LNCAP (cell line): ENCODE data around the gene YPEL5.

Experiments
- CTCF ChIP-seq: fragments of 450-650 bp; IDR thresholded peaks from 2 replicates; pipeline ENCODE4 v1.5.1; 2017; ENCODE audit warnings: mild to moderate bottlenecking

The YPEL5 gene

DNA sequence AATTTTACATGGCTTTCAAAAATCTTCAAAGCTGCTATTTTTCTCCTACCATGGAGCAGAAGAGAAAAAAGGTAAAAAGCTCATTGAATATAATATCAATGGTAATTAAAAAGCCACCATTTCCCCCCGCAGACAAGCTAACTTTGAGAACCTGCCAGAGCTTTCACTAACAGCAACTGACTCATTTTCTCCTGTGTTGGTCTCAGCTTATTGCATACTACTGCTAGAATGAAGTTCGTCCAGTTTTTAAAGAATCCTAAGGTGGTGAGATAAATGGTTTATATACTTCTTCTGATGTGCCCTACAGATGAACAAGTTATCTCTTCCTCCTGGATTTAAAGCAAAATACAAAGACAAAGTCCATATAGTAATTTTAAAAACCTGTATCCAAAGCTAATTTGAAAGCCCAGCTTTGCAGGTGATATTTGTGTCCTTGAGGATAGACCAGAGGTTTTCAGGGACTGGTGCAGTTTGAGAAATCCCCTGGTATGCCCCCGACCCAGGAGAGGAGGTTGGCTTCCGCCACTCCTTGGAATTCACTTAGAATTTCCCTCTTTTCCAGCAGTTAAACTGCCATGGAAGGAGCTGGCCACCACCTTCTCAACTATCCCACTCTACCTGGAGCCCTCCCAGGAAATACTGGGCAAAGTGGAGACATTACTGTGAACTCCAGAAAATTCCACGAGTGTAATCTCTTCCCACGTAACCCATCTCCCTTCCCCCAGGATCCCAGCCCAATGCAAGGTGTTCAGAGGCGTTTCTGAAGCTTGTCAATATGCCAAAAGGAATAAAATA is 17.5 kb downstream of the YPEL5 start:
- no peak for TF ChIP-seq CTCF

DNA sequence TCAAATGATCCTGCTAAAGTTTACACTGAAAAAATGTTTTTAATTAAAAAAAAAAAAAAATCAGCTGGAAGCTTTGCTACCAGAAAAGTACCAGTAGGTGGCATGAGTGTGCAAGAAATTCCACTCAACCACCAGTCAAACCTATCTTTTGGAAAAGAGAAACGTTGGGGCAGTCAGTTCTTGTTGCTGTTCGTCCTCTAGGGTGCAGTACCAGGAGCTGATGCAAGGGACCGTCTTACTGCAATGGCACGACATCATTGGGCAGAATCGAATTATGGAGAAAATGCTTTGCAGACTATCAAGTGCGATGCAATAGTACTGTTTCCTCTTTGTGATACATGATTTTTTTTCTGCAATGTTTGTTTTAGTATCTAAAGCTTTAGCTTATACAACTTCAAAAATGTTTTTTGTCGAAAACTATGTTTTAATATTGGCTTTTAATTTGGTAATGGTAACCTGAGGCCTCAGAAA is 18.3 kb downstream of the YPEL5 start:
- TF ChIP-seq CTCF, result peak; percentile 86

- TF ChIP-seq CTCF, result no peak
Measured at GRCh38 chr2:30165617-30166016, 18.8 kb downstream of the YPEL5 start.

DNA sequence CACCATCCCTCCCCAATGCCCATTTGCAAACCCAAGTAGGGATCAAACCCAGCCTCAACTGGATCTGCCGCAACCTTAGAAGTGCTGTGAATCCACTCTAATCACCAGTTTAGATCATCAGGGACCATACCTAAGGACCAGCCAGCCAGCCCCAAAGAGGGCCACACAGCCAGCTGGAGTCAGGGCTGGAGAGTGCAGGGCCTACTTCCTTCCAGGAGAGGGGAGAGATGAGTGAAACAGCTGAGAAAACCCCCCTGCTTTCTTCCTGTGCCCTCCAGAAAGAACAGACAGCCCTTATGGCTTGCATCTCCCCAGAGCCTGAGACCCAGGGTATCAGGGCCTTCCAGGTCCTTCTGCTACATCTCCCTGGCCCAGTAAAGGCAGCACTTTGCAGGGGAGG is 25.8 kb downstream of the YPEL5 start:
- TF ChIP-seq CTCF, result no peak

DNA sequence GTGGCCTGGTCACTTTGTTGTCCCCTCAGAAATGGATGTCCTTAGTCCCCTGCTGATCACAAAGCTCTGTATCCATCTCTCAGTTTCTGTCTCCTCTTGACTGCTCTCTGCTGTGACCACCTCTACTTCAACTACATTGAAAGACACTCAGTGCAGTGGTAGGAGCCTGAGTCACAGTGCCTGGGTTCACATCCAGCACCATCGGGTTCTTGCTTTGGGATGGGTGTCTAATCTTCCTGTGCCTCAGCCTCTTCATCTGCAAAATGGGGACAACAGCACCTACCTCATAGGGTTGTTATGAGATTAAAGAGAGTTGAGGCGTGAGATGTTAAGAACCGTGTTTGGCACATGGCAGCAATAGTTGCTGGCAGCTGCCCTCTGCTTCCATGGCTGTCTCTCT is 30.6 kb downstream of the YPEL5 start:
- no peak for TF ChIP-seq CTCF

DNA sequence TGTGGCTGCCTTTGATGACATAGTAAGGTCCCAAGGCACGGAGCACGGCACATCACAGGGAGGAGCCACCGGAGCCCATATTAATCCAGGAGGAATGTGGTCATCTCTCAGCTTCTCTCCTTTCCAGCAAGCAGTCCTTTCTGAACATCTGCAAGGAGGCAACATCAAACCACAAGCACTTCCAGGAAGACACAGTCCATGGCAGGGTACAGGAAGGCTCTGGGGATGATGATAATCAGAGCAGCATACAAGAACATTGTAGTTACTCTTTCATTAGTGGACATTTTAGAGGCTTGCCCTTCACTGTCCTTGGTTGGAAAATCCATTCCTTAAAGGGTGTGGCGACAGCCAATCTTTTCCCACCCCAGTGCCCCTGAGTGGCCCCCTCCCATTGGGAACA is 31.1 kb downstream of the YPEL5 start:
- no peak for TF ChIP-seq CTCF

DNA sequence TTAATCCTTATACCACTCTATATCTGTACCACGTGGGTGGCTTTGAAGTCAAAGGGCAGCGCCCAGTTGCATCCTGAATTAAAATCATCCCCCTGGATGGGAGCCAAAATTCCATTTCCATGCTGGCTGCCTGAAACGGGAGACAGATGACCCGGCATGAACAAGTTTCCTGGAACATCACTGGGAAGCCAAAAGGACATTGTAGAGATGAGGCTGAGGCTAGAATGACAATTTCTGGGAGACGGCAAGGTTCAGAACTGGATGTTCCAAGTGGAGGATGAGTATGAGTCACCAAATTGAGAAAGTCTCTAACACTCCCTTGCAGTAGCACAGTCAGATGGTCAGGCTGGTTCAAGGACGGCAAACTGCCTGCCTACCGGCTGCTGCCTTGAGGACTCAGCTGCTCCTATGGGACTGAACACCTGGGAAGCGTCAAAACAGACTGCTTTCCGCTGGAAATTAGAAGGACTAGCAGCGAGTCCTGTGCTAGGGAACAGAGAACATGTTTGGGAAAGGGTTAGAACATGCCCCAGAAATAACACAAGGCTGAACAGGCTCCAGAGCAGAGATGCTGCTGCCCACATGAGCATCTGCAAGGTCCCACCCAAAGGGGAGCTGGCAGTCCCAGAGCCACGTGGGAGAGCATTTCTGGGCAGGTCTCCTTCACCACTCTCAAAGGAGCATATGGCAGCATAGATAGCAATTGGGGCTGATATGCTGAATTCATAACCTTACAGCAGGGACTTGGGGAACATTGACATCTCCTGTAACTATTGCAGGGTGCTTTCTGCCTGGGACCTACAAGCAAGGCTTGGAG is 32.0 kb downstream of the YPEL5 start:
- TF ChIP-seq CTCF, result no peak
